ENCODE results near the gene KMT2A.
"Not testable (repeated sequence)": the region's sequence is repeated elsewhere in the genome, so short reads cannot be mapped to it uniquely, and the experiment has no call there.

- not testable (repeated sequence) for TF ChIP-seq POLR2AphosphoS5, TAF1, POLR2A, POU2F2 (IDR thresholded peaks at IDR 0.05; ENCODE audit: low read depth, low read length)
These were observed 32.7 kb downstream of the KMT2A start for GRCh38 chr11:118468968-118469367.
